Measurements from ENCODE around the gene CUEDC2. TPM values are rescaled to one million over a fixed set of nuclear protein-coding genes. Genes with fewer than 3 reads are reported as not detected.

Gene CUEDC2
- 10 to 100 TPM; 63.6 to 68.9 TPM for total RNA-seq

DNA sequence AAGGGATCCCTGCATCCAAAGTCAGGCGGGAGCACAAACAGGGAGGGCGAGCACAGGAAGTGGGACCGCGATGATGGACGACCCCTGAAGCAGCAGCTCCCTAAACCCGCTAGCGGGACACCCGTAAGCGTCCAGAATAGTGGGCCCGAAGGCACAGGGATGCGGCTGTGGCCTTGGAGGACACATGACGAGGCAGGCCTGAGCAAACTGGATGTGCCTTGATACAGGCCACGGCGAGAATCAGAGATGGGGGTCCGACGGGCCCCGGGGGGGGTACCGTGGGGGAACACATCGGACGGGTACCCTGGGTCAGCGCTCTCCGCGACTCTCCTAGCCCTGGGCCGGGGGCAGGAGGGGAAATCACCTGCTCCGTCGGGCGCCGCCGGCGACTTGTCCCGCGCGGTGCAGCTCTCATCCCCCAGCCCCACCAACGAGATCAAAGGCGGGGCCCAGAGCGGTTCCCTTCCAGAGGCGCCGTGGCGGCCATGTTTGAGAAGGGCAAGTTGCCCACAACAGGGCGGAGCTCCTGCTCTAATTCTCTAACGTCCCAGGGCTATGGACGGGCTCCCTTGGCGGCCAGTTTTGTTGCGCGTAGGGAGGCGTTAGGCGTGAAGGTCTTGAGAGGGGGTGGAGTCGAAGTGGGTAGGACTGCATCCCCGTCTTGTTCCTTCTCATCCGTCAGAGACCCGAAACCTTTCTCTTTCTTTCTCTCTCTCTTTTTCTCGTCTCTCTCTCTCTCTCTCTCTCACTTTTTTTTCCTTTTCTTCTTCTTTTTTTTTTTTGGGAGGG, at the start of gene CUEDC2:
CUEDC2 (minus strand) TSS at position 413 of the 789 bp plus-strand sequence. CDS start 7,386 bp downstream, outside the sequence.
- peaks cover 49% of the 10 kb centered on the region for H3K4me1 Mint-ChIP-seq
- ChIA-PET CTCF (interaction anchor here (0.6 to 3.1 kb wide), 18 partner anchors 10 to 300 kb away, joined by 3 to 32 read pairs (median 4); partner anchors contain the start of genes FBXL15 and PPRC1), POLR2A (interaction anchor here (0.6 to 1.4 kb wide), 7 partner anchors 9 to 46 kb away, joined by 3 to 5 read pairs (median 3); partner anchors contain the start of gene FBXL15)
- H3K9me3 Mint-ChIP-seq, result no peaks in the 10 kb centered on the region
- peaks cover 15% of the 10 kb centered on the region for H3K36me3 Mint-ChIP-seq (ENCODE audit: low read depth)
- peak; percentile 97 for DNase-seq
- H3K27me3 Mint-ChIP-seq, result no peaks in the 10 kb centered on the region
- H3K27ac Mint-ChIP-seq, result peak within 1 kb of the TSS; percentile 95
- H3K4me3 Mint-ChIP-seq, result peak within 1 kb of the TSS; percentile 94

- peaks cover 45% of the 10 kb centered on the region for H3K36me3 Mint-ChIP-seq (ENCODE audit: low read depth)
- no peak for DNase-seq
Observed at GRCh38 chr10:102480396-102480795, 48.0 kb upstream of the CUEDC2 start.

DNA sequence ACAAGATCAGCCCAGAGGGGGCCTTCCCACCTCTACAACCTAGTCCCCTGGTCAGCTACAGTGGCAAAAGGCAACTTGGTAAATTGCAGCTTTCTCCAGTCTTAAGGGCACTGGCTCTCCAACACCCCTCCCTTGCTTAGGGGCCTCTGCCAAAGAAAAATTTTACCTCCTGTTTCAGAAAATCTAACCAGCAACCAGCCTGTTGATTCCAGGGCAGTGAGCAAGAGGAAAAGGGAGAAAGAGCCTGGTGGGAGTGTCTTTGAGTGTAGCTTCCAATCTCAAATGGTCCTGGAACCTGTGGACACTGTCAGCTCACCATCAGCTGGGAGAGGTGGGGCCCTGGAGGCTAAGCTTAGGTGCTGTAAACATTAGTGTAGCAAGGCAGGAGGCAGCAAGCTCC, 47.3 kb upstream of the CUEDC2 start:
- no peak overlapping the region for H3K27ac Mint-ChIP-seq
- H3K27me3 Mint-ChIP-seq, result no peaks in the 10 kb centered on the region
- no peaks in the 10 kb centered on the region for H3K9me3 Mint-ChIP-seq
- CTCF ChIA-PET, result interaction anchor here (0.6 to 3.6 kb wide), 21 partner anchors 12 to 258 kb away, joined by 3 to 15 read pairs (median 4); partner anchors contain the start of genes ACTR1A, C10orf95, ELOVL3 and SUFU
- H3K4me1 Mint-ChIP-seq, result peaks cover 10% of the 10 kb centered on the region
- no peak overlapping the region for H3K4me3 Mint-ChIP-seq
- H3K36me3 Mint-ChIP-seq (ENCODE audit: low read depth), result peaks cover 45% of the 10 kb centered on the region
- no peak for DNase-seq
- POLR2A ChIA-PET, result no interaction called here

More at GRCh38 chr10:102480396-102480795, 48.0 kb upstream of the CUEDC2 start:
- Mint-ChIP-seq H3K4me1 (peaks cover 10% of the 10 kb centered on the region), H3K27ac (peak overlapping the region; percentile 46), H3K4me3 (no peak overlapping the region), H3K9me3 (no peaks in the 10 kb centered on the region), H3K27me3 (no peaks in the 10 kb centered on the region)
- CTCF ChIA-PET, result interaction anchor here (1.2 to 3.6 kb wide), 9 partner anchors 20 to 214 kb away, joined by 3 to 13 read pairs (median 5); partner anchors contain the start of genes ACTR1A and SUFU
- POLR2A ChIA-PET, result no interaction called here

- Mint-ChIP-seq H3K4me3 (no peak overlapping the region), H3K36me3 (ENCODE audit: low read depth) (peaks cover 30% of the 10 kb centered on the region), H3K27ac (peak overlapping the region; percentile 69), H3K9me3 (no peaks in the 10 kb centered on the region), H3K4me1 (peaks cover 24% of the 10 kb centered on the region), H3K27me3 (no peaks in the 10 kb centered on the region)
- ChIA-PET CTCF (interaction anchor here (0.9 to 1.1 kb wide), 3 partner anchors 25 to 247 kb away, joined by 3 to 6 read pairs (median 4); no protein-coding TSS in a partner anchor), POLR2A (no interaction called here)
- no peak for DNase-seq
Observed at GRCh38 chr10:102476466-102477141, 44.2 kb upstream of the CUEDC2 start.

- Mint-ChIP-seq H3K36me3 (ENCODE audit: low read depth) (peaks cover 23% of the 10 kb centered on the region), H3K4me3 (no peak overlapping the region), H3K27me3 (no peaks in the 10 kb centered on the region), H3K27ac (no peak overlapping the region), H3K4me1 (peaks cover 24% of the 10 kb centered on the region), H3K9me3 (no peaks in the 10 kb centered on the region)
- ChIA-PET POLR2A (no interaction called here), CTCF (interaction anchor here (0.9 to 1.1 kb wide), 3 partner anchors 26 to 246 kb away, joined by 3 to 6 read pairs (median 4); no protein-coding TSS in a partner anchor)
- no peak for DNase-seq
Observed at GRCh38 chr10:102475451-102476040, 43.2 kb upstream of the CUEDC2 start.

DNA sequence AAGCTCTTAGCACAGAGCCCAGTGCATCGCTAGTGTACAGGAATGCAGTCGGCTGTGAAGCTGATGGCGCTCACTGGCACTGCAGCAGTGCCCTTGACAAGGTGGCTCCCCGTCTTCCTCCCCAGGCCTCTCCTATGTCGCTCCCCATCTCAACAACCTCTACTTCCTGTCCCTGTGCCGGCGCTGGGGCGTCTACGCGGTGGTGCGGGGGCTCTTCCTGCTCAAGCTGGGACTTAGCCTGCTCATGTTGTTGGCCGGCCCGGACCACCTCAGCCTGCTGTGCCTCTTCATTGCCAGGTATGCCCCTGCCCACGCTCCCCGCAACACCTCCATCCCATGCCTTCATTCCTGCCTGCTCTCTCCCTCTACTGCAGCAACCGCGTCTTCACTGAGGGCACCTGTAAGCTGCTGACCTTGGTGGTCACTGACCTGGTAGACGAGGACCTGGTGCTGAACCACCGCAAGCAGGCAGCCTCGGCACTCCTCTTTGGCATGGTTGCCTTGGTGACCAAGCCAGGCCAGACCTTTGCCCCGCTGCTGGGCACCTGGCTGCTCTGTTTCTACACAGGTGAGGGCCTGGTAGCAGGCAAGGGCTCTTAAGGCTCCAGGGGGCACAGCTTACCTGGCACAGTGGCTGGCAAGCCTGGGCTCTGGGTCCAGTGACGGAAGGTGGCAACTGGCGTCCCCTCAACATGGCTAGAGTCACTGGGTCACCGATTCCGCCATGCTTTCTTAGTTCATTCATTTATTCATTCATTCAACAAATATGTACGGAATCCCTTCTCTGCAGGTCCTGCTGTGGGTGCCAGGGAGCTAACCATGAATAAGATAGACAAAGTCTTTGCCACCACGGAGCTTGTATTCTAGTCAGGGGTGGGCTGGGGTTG, 41.3 kb upstream of the CUEDC2 start:
- peak overlapping the region; percentile 85 for H3K27ac Mint-ChIP-seq
- DNase-seq, result peak; percentile 33
- POLR2A ChIA-PET, result no interaction called here
- H3K27me3 Mint-ChIP-seq, result no peaks in the 10 kb centered on the region
- no peaks in the 10 kb centered on the region for H3K9me3 Mint-ChIP-seq
- H3K4me3 Mint-ChIP-seq, result peak overlapping the region; percentile 41
- H3K36me3 Mint-ChIP-seq (ENCODE audit: low read depth), result peaks cover 14% of the 10 kb centered on the region
- CTCF ChIA-PET, result interaction anchor here (0.8 to 1.8 kb wide), 5 partner anchors 12 to 80 kb away, joined by 3 to 6 read pairs (median 3); no protein-coding TSS in a partner anchor
- H3K4me1 Mint-ChIP-seq, result peaks cover 26% of the 10 kb centered on the region

GRCh38 chr10:102470579-102471546, 38.5 kb upstream of the CUEDC2 start:
- DNase-seq, result no peak
- ChIA-PET POLR2A (interaction anchor here (0.6 kb wide), 1 partner anchor 59 kb away, joined by 3 read pairs; no protein-coding TSS in a partner anchor), CTCF (interaction anchor here (1.3 to 1.9 kb wide), 3 partner anchors 11 to 239 kb away, joined by 3 to 6 read pairs (median 4); no protein-coding TSS in a partner anchor)
- H3K36me3 Mint-ChIP-seq (ENCODE audit: low read depth), result peaks cover 10% of the 10 kb centered on the region
- no peak overlapping the region for H3K27ac Mint-ChIP-seq
- H3K27me3 Mint-ChIP-seq, result no peaks in the 10 kb centered on the region
- H3K4me3 Mint-ChIP-seq, result no peak overlapping the region
- no peaks in the 10 kb centered on the region for H3K9me3 Mint-ChIP-seq
- H3K4me1 Mint-ChIP-seq, result peaks cover 22% of the 10 kb centered on the region

GRCh38 chr10:102468683-102469082, 36.3 kb upstream of the CUEDC2 start:
- Mint-ChIP-seq H3K27ac (no peak overlapping the region), H3K9me3 (no peaks in the 10 kb centered on the region), H3K4me1 (peaks cover 19% of the 10 kb centered on the region), H3K27me3 (no peaks in the 10 kb centered on the region), H3K4me3 (no peak overlapping the region), H3K36me3 (ENCODE audit: low read depth) (peaks cover 8% of the 10 kb centered on the region)
- ChIA-PET CTCF (interaction anchor here (0.6 to 1.6 kb wide), 6 partner anchors 33 to 737 kb away, joined by 3 to 5 read pairs (median 4); partner anchors contain the start of gene FBXL15), POLR2A (no interaction called here)
- DNase-seq, result no peak

GRCh38 chr10:102467971-102468438, 35.6 kb upstream of the CUEDC2 start:
- Mint-ChIP-seq H3K4me3 (no peak overlapping the region), H3K4me1 (peaks cover 15% of the 10 kb centered on the region), H3K27me3 (no peaks in the 10 kb centered on the region), H3K9me3 (no peaks in the 10 kb centered on the region), H3K27ac (no peak overlapping the region), H3K36me3 (ENCODE audit: low read depth) (peaks cover 4% of the 10 kb centered on the region)
- CTCF ChIA-PET, result interaction anchor here (0.9 to 1.6 kb wide), 5 partner anchors 47 to 236 kb away, joined by 3 to 4 read pairs (median 3); partner anchors contain the start of gene FBXL15
- DNase-seq, result no peak
- POLR2A ChIA-PET, result no interaction called here

GRCh38 chr10:102467318-102467717, 34.9 kb upstream of the CUEDC2 start:
- H3K9me3 Mint-ChIP-seq, result no peaks in the 10 kb centered on the region
- ChIA-PET POLR2A (no interaction called here), CTCF (interaction anchor here (1.1 to 1.7 kb wide), 3 partner anchors 16 to 236 kb away, joined by 3 read pairs; no protein-coding TSS in a partner anchor)
- peaks cover 4% of the 10 kb centered on the region for H3K36me3 Mint-ChIP-seq (ENCODE audit: low read depth)
- no peak overlapping the region for H3K27ac Mint-ChIP-seq
- H3K4me3 Mint-ChIP-seq, result no peak overlapping the region
- peaks cover 17% of the 10 kb centered on the region for H3K4me1 Mint-ChIP-seq
- no peaks in the 10 kb centered on the region for H3K27me3 Mint-ChIP-seq
- no peak for DNase-seq

- POLR2A ChIA-PET, result no interaction called here
- CTCF ChIA-PET, result no interaction called here
- Mint-ChIP-seq H3K4me3 (no peak overlapping the region), H3K4me1 (peaks cover 36% of the 10 kb centered on the region), H3K36me3 (ENCODE audit: low read depth) (peaks cover 4% of the 10 kb centered on the region), H3K9me3 (no peaks in the 10 kb centered on the region), H3K27me3 (no peaks in the 10 kb centered on the region), H3K27ac (no peak overlapping the region)
- DNase-seq, result no peak
Observed at GRCh38 chr10:102465466-102465865, 33.1 kb upstream of the CUEDC2 start.

Data from activated CD4-positive, alpha-beta T cell treated with anti-CD3 and anti-CD28 coated beads, Interleukin-2, amount 10 ng/mL, durations not matched to agents 7 days and 5 days (primary cell).